T47D (cell line): ENCODE measurements around the gene EIPR1.

Experiments used
- DNase-seq, 2 experiments: peaks; one replicate each; pipeline versions ENCODE4 v3.0.0 to v3.0.0-alpha.2; 2011 to 2012; ENCODE audit warnings: low read depth in 1 of 2, low spot score in 1 of 2
- JUND ChIP-seq: IDR thresholded peaks from 2 replicates; pipeline ENCODE4 v1.6.1; 2012; ENCODE audit warnings: low read depth
- in situ Hi-C: cut with HindIII; loops from 2 replicates; pipeline ENCODE4 v1.10.0; 2016; ENCODE audit warnings: low sequenced_read_pairs, low pct_unique_long_range_greater_than_20kb

EIPR1 gene

DNA sequence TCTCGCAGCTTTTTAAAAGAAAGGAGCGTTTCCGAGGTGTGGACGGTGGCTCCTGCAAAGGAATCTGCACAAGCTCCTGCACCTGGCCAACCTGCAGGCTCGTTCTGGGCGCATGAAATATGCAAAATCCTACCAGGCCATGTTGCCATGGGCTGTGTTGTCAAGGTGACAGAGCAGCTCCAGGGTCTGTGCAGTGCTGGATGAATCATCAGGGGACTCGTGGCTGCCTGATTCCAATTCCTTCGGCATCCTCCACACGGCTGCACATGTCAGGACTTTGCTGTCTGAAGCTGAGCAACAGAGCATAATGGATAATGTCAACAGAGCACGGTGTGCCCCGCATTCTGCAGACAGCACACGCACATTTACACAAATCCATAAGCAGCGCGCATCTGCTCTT is 120.5 kb downstream of the EIPR1 start:
- DNase-seq = no peak
- in situ Hi-C loops = no loop called here
- TF ChIP-seq JUND = no peak

DNA sequence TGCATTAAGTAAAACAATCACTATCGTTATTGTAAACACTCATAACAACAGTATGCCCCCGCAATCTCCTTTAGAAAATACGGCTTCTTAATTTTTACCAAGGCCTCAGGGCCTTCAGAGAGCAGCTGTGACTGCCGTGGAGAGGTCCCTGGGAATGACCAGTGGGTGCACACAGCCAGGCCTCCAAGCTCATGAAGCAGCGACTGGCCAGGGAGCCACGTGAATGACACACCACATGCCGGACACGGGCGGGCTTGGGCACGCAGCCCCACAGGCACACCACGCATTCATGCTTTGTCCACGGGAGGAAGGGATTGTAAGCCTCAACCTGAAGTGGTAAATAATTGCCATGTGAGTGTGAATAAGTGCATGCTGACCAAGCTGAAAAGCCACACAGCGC is 121.0 kb downstream of the EIPR1 start:
- DNase-seq = no peak
- in situ Hi-C loops = no loop called here

GRCh38 chr2:3256157-3256556 is 121.5 kb downstream of the EIPR1 start:
- DNase-seq = no peak
- in situ Hi-C loops = no loop called here
- no peak for TF ChIP-seq JUND

More for the DNA sequence above, 121.0 kb downstream of the EIPR1 start:
- TF ChIP-seq JUND = no peak

DNA sequence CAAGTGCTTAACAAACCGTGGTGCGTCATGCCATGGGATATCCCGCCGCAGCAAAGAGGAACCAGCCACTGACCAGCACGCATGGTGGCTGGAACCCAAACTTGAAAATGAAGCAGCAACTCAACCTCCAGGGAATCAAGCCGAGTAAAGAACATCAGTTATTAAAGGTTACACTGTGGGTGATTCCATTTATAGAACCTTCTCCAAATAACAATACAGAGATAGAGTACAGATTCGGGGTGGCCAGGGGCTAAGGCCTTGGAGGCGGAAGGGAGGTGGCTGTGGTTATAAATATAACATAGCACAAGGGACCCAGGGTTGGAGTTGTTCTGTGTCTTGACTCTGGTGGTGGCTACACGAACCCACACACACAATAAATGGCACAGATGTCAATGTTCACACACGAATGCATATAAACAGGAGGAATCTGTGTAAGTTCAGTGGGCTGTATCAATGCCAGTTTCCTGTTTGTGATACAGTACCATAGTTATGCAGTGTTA is 123.1 kb downstream of the EIPR1 start:
- no peak for DNase-seq
- TF ChIP-seq JUND = no peak
- in situ Hi-C loops = no loop called here

DNA sequence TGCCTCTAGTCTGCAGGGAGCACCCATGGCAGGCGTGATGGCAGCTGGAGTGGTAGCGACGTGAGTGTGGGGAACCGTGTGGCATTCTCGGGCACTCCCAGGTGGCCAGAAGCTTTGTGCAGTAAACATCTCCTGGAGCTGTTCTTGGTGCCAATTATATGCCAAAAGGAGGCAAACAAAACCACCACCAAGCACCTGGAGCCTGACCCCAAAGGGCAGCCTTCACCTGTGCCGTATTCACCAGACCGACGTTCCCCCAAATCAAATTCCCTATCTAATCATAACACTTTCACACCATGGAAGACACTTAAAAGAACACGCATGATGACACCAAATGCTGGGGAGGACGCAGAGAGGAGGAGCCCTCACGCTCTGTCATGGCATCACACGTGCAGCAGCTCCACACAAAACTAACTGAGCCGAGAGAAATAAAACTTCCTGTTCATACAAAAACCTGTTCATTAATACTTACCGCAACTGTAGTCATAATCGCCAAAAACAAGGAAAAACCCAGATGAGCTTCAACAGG is 123.6 kb downstream of the EIPR1 start:
- in situ Hi-C loops = no loop called here
- TF ChIP-seq JUND = no peak
- no peak for DNase-seq

DNA sequence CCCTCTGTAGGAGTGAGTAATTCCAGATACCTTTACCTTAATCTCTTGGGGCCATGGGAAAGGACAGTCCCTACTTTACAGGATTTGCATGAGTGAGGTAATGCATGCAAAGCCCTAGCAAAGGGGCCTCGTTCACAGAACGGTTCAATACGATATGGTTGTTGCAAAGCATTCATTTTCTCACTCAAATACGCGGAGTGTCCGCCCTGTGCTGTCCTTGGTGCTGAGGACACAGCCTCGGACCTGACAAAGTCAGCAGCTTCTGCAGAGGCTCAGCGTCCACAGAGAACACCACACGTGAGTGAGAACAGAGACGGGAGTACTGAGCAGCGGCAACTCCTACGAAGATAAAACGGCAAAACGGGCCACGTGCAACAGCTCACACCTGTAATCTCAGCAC is 125.7 kb downstream of the EIPR1 start:
- DNase-seq = no peak
- no peak for TF ChIP-seq JUND
- in situ Hi-C loops = no loop called here

DNA sequence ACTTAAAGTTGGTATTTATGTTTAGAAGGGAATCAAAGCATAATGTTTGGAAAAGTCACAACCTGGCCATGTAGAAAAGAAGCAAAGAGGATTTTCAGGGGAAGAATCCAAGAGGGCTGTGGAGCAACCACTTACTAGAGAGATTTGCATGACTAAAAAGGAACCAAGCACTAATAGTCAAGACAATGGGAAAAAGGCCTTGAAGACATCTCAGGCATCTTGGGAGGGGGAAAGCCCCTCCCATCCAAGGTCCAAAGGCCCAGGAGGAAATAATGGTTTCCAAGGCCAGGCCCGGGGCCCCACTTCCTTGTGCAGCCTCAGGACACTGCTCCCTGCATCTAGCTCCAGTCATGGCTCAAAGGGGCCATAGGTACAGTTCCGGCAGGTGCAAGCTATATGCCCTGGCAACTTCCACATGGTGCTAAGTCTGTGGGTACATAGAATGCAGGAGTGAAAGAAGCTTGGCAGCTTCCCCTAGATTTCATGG is 128.1 kb downstream of the EIPR1 start:
- no peak for TF ChIP-seq JUND
- in situ Hi-C loops = no loop called here
- no peak for DNase-seq

- TF ChIP-seq JUND = no peak
- DNase-seq = no peak
- in situ Hi-C loops = no loop called here
Measured at GRCh38 chr2:3248754-3249475, 128.7 kb downstream of the EIPR1 start.

DNA sequence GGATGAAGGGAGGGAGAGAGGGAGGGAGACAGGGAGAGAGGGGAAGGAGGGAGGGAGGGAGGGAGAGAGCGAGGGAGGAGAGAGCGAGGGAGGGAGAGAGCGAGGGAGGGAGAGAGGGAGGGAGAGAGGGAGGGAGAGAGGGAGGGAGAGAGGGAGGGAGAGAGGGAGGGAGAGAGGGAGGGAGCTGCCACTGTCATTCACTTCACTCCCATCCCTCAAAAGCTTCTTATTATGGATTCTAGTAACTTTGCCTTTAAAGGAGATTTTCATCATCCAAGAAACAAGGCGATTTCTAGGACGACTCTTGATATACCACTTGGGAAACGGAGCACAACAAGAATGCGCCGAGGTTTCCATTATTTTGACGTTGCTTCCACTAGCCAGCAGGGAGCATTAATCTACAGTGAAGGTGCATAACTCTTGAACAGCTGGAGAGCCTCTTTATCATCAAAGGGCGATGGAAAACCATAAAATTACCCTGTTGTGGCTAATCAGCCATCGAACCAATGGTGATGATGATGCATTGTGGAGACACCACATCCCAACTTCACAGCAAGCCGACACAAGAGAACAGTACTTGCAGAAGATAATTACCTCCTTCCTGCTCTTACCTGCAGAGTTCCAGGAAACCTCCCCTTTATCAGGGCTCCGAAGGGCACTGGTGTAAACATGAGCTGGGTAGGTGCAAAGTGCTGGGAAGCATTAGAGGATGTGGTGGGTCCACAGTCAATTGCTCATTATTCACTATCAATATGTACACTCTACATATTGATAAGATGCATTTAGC is 130.5 kb downstream of the EIPR1 start:
- TF ChIP-seq JUND = no peak
- in situ Hi-C loops = no loop called here
- no peak for DNase-seq

- in situ Hi-C loops = no loop called here
- DNase-seq = no peak
- no peak for TF ChIP-seq JUND
Measured at GRCh38 chr2:3246406-3246805, 131.2 kb downstream of the EIPR1 start.

- DNase-seq = no peak
- TF ChIP-seq JUND = no peak
- in situ Hi-C loops = no loop called here
Measured at GRCh38 chr2:3244486-3244885, 133.1 kb downstream of the EIPR1 start.

DNA sequence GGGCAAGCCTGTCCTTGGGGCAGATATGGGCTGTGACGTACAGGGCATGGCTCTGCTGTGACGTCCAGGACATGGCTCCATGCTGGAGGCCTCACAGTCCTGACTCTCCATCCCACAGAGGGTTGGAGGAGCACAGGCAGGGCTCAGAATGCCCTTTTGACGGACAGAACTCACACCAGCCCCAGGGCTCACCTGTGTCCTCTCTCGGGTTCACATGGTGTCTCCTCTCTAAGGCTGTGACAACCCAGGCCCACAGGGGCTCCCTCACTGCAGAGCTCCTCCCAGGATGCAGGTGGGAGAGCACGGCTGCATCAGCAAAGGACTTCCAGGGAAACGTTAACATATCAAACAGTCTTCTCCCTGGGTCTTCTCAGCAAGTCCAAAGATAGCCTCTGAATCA is 133.8 kb downstream of the EIPR1 start:
- no peak for TF ChIP-seq JUND
- DNase-seq = no peak
- in situ Hi-C loops = no loop called here

DNA sequence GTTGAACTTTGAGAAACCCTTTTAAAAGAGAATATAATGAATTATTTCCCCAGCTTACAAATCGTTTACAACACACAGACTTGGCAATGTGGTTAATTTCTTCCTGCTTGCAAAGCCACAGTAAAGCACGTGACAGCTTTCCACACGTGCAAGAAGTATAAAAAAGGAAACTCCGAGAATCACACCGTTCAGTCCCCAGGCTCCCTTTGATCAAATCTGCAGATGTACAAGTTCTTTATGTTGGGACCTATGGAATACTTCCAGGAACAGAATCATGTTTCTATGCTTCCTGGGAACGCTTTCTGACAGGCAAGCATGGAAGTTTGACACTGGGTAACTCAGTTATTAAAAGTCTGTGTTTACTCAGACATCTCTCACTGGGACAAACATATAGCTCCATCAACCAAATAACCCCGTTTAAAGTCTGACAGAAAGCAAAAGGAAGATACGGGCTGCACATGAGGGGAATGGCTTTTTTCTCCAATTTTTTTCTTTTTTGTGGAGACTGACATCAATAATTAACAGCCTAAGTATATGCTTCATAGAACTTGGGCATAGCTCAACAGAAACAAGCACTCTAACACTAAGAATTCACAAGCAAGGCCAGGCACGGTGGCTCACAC is 134.8 kb downstream of the EIPR1 start:
- no peak for TF ChIP-seq JUND
- in situ Hi-C loops = no loop called here
- DNase-seq = no peak
